22Rv1 (cell line): ENCODE data around the gene SDHAF1.

Experiments used
- ZFX ChIP-seq: fragments of 450-650 bp; IDR thresholded peaks from 2 replicates; pipeline ENCODE4 v1.6.1; 2017; ENCODE audit warnings: antibody characterized with exemption, borderline replicate concordance
- TF ChIP-seq, protein P1 (sequence below): fragments of 450-650 bp; IDR thresholded peaks from 2 replicates; pipeline ENCODE4 v1.5.1; 2017; ENCODE audit warnings: mild to moderate bottlenecking

DNA sequence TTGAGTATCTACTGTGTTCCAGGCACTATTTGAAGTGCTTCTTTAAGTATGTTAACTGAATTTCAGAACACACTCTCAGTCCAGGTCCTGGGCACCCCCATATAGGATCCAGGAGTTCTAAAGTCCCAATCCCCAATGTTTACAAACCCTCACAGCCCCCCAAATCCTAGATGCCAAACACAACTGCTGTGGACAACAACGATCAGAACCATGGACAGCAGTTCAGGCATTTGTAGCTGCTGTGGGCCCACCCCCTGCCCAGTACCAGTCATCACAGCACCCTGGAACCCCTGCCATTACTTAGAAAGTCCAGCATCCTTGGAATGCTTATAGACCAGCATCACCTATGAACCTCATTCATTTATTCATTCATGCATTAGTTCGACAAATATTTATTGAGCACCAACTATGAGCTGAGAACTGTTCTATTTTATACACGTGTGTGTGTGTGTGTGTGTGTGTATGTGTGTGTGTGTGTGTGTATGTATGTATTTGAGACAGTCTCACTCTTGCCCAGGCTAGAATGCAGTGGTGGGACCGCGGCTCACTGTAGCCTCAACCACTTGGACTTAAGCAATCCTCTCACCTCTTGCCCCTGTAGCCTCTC is 19.3 kb upstream of the SDHAF1 start:
- TF ChIP-seq, protein P1, sequence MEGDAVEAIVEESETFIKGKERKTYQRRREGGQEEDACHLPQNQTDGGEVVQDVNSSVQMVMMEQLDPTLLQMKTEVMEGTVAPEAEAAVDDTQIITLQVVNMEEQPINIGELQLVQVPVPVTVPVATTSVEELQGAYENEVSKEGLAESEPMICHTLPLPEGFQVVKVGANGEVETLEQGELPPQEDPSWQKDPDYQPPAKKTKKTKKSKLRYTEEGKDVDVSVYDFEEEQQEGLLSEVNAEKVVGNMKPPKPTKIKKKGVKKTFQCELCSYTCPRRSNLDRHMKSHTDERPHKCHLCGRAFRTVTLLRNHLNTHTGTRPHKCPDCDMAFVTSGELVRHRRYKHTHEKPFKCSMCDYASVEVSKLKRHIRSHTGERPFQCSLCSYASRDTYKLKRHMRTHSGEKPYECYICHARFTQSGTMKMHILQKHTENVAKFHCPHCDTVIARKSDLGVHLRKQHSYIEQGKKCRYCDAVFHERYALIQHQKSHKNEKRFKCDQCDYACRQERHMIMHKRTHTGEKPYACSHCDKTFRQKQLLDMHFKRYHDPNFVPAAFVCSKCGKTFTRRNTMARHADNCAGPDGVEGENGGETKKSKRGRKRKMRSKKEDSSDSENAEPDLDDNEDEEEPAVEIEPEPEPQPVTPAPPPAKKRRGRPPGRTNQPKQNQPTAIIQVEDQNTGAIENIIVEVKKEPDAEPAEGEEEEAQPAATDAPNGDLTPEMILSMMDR = no peak
- TF ChIP-seq ZFX = no peak
